HEK293 (cell line): ENCODE results near the gene ZFAND3.

ENCODE experiments used
- CTCF ChIA-PET: fragments of 350-600 bp; formaldehyde crosslinking; extraction: SDS; loops from one replicate; lab custom pipeline; 2021; ENCODE audit warnings: antibody characterized with exemption; lab: Yijun Ruan, JAX
- POLR2A ChIA-PET: fragments of 300-600 bp; formaldehyde crosslinking; extraction: SDS; loops from one replicate; lab custom pipeline; 2020; ENCODE audit warnings: antibody characterized with exemption, inconsistent platforms; lab: Yijun Ruan, JAX
- H3K27ac ChIP-seq: fragments of 200-500 bp; sonication (Bioruptor generic); 2 replicates; pipeline ENCODE4 v1.5.1; 2014; ENCODE audit warnings: low read depth, low read length, control low read depth, inconsistent platforms; ENCODE audit errors: extremely low read depth
- H3K36me3 ChIP-seq, 2 experiments: fragments of 200-500 bp in 1 of 2; sonication (Bioruptor generic) in 1 of 2; 1 replicate in 1 of 2; 2 replicates in 1 of 2; pipeline ENCODE4 v1.5.1; 2014 to 2017; ENCODE audit warnings: inconsistent platforms in 2 of 2, low read length in 2 of 2; ENCODE audit not compliant: control insufficient read depth in 2 of 2, insufficient read depth in 1 of 2
- H3K4me1 ChIP-seq: fragments of 200-500 bp; sonication (Bioruptor generic); 2 replicates; pipeline ENCODE4 v1.5.1; 2014; ENCODE audit warnings: mild to moderate bottlenecking, low read length, inconsistent platforms; ENCODE audit not compliant: control insufficient read depth, insufficient read depth
- H3K4me3 ChIP-seq: 2 replicates; pipeline ENCODE4 v1.5.1; 2011; ENCODE audit warnings: low read depth, mild to moderate bottlenecking, control low read depth, low read length, moderate library complexity
- H3K9me3 ChIP-seq: fragments of 200-500 bp; sonication (Bioruptor generic); 2 replicates; pipeline ENCODE4 v1.5.1; 2014; ENCODE audit warnings: low read depth, low read length, inconsistent platforms; ENCODE audit not compliant: control insufficient read depth, insufficient read depth
- BCL11B ChIP-seq: fragments of 450-650 bp; formaldehyde crosslinking; IDR thresholded peaks from 2 replicates; pipeline ENCODE4 v1.5.1; 2016; ENCODE audit warnings: low read depth, missing biosample characterization, missing genetic modification characterization
- BCL6B ChIP-seq: fragments of 450-650 bp; formaldehyde crosslinking; IDR thresholded peaks from 2 replicates; pipeline ENCODE4 v1.5.1; 2017; ENCODE audit warnings: missing biosample characterization, missing genetic modification characterization
- GLIS1 ChIP-seq: fragments of 450-650 bp; formaldehyde crosslinking; IDR thresholded peaks from 2 replicates; pipeline ENCODE4 v1.5.1; 2016; ENCODE audit warnings: missing biosample characterization, missing genetic modification characterization
- HOXA7 ChIP-seq: sonication (generic); formaldehyde crosslinking; IDR thresholded peaks from 2 replicates; pipeline ENCODE4 v1.8.1; 2022; ENCODE audit warnings: missing genetic modification reagents, borderline replicate concordance
- KLF1 ChIP-seq: fragments of 450-650 bp; formaldehyde crosslinking; IDR thresholded peaks from 2 replicates; pipeline ENCODE4 v1.5.1; 2016; ENCODE audit warnings: missing biosample characterization, missing genetic modification characterization
- OSR2 ChIP-seq: fragments of 450-650 bp; formaldehyde crosslinking; IDR thresholded peaks from 2 replicates; pipeline ENCODE4 v1.5.1; 2016; ENCODE audit warnings: missing biosample characterization, missing genetic modification characterization
- PRDM1 ChIP-seq: fragments of 450-650 bp; formaldehyde crosslinking; IDR thresholded peaks from 2 replicates; pipeline ENCODE4; 2016; ENCODE audit warnings: missing biosample characterization, missing genetic modification characterization
- PRDM2 ChIP-seq: fragments of 450-650 bp; formaldehyde crosslinking; IDR thresholded peaks from 2 replicates; pipeline ENCODE4 v1.5.1; 2016; ENCODE audit warnings: missing biosample characterization, missing genetic modification characterization, borderline replicate concordance
- TRIM28 ChIP-seq: IDR thresholded peaks from 2 replicates; pipeline ENCODE4 v1.6.1; 2011; ENCODE audit warnings: low read length, control low read depth, borderline replicate concordance
- ZBTB17 ChIP-seq: fragments of 450-650 bp; formaldehyde crosslinking; IDR thresholded peaks from 2 replicates; pipeline ENCODE4 v1.5.1; 2016; ENCODE audit warnings: missing biosample characterization, missing genetic modification characterization
- ZNF174 ChIP-seq: fragments of 450-650 bp; formaldehyde crosslinking; IDR thresholded peaks from 2 replicates; pipeline ENCODE4 v1.5.0; 2017; ENCODE audit warnings: missing biosample characterization, mild to moderate bottlenecking, missing genetic modification characterization
- ZNF223 ChIP-seq: fragments of 450-650 bp; formaldehyde crosslinking; IDR thresholded peaks from 2 replicates; pipeline ENCODE4 v1.5.1; 2016; ENCODE audit warnings: missing biosample characterization, missing genetic modification characterization
- ZNF335 ChIP-seq: fragments of 450-650 bp; formaldehyde crosslinking; conservative IDR thresholded peaks from 2 replicates; pipeline ENCODE4 v1.5.1; 2016; ENCODE audit warnings: missing biosample characterization, missing genetic modification characterization
- ZNF423 ChIP-seq: fragments of 450-650 bp; formaldehyde crosslinking; IDR thresholded peaks from 2 replicates; pipeline ENCODE4 v1.5.1; 2016; ENCODE audit warnings: missing biosample characterization, missing genetic modification characterization
- ZNF426 ChIP-seq: fragments of 450-650 bp; formaldehyde crosslinking; IDR thresholded peaks from 2 replicates; pipeline ENCODE4 v1.5.1; 2017; ENCODE audit warnings: missing biosample characterization, missing genetic modification characterization, mild to moderate bottlenecking, inconsistent platforms, moderate library complexity
- ZNF558 ChIP-seq: fragments of 450-650 bp; formaldehyde crosslinking; IDR thresholded peaks from 2 replicates; pipeline ENCODE4 v1.5.1; 2016; ENCODE audit warnings: missing biosample characterization, missing genetic modification characterization
- ZNF585B ChIP-seq: fragments of 450-650 bp; formaldehyde crosslinking; IDR thresholded peaks from 2 replicates; pipeline ENCODE4 v1.5.1; 2016; ENCODE audit warnings: missing biosample characterization, missing genetic modification characterization
- ZNF624 ChIP-seq: fragments of 450-650 bp; formaldehyde crosslinking; IDR thresholded peaks from 2 replicates; pipeline ENCODE4 v1.5.1; 2017; ENCODE audit warnings: missing biosample characterization, missing genetic modification characterization
- ZSCAN30 ChIP-seq: fragments of 450-650 bp; IDR thresholded peaks from 2 replicates; pipeline ENCODE4 v1.5.1; 2018; ENCODE audit warnings: missing biosample characterization, mild to moderate bottlenecking, missing genetic modification characterization, moderate library complexity
- TF ChIP-seq, protein P1 (sequence below): fragments of 450-650 bp; formaldehyde crosslinking; IDR thresholded peaks from 2 replicates; pipeline ENCODE4 v1.5.1; 2016; ENCODE audit warnings: missing biosample characterization, missing genetic modification characterization
- TF ChIP-seq, protein P2 (sequence below): fragments of 450-650 bp; IDR thresholded peaks from 2 replicates; pipeline ENCODE4 v1.5.1; 2018; ENCODE audit warnings: missing biosample characterization, mild to moderate bottlenecking, missing genetic modification characterization

Gene ZFAND3

DNA sequence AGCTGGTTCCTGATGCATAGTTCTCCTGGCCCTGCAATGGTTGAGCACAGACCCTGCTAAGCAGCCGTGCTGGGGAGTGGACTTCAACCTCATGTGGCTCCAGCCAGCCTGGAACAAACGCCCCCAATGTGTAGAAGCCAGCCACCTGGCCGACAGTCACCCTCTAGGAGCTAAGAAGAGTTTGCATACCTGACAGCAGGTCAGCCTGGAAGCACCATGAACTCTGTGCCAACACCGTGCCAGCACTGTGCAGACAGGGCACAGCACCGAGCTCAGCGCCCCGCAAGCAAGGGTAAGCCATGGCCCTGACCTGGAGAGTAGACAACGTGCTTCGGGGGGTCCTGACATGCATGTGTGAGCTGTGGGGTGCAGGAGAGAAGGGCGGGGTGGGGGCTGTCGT, 356.3 kb downstream of the ZFAND3 start (continued):
- no peak for TF ChIP-seq HOXA7

DNA sequence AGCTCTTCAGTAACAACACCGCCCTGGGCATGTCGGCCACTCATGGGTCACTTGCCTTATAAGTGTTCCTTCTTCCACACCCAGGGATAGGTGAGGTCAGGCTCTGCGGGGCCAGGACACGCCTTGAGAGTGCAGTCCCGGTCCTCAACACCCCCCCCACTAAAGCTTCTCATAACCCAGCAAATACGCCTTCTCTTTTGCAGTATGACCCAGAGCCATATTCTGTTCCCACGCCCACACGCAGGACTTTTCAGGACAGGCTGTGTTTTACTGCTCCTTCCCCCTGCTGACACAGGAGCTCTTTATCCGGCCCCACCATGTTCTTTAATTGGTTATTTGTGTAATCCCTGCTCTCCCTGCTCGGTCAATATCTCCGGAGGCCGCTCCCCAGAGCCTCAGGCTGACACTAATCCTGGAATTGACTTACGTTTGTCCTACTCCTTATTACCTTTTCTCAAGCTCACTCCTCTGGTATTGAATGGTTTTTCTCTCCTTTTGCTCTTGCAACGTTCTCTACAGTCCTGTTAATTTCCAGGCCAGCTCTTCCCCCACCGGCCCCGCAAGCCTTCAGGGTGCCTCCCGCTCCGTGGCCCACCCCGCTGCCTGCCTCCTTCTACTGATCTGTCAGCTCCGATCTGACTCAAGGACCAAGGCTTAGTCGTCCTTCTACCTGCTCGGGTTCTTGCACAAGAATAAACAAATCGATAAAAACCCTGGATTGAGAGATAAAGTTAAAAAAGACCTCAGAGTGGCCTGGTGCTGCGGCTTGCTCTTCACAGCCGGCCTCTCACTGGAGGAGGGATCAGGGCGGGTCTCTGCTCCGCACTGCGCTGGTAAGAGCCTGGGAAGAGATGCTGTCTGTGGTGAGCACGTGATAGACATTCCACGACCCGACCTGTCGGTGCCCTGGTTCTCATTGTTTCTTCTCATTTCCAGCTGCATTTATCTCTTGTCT, 357.5 kb downstream of the ZFAND3 start:
- POLR2A ChIA-PET = no interaction called here
- CTCF ChIA-PET = interaction anchor here (1.0 to 1.1 kb wide), 3 partner anchors 9 to 393 kb away, joined by 3 to 5 read pairs (median 3); no protein-coding TSS in a partner anchor
- no peak for TF ChIP-seq PRDM2
- TF ChIP-seq ZBTB17 (tag by site-specific recombination) = peak; percentile 53
- no peak for TF ChIP-seq PRDM1 (tag by site-specific recombination)
- TF ChIP-seq BCL11B = no peak
- 0 out of 2 replicates have a peak, but pooled peaks have one; percentile 24 for TF ChIP-seq TRIM28
- no peak for TF ChIP-seq ZNF223 (tag by site-specific recombination)
- TF ChIP-seq, protein P1, sequence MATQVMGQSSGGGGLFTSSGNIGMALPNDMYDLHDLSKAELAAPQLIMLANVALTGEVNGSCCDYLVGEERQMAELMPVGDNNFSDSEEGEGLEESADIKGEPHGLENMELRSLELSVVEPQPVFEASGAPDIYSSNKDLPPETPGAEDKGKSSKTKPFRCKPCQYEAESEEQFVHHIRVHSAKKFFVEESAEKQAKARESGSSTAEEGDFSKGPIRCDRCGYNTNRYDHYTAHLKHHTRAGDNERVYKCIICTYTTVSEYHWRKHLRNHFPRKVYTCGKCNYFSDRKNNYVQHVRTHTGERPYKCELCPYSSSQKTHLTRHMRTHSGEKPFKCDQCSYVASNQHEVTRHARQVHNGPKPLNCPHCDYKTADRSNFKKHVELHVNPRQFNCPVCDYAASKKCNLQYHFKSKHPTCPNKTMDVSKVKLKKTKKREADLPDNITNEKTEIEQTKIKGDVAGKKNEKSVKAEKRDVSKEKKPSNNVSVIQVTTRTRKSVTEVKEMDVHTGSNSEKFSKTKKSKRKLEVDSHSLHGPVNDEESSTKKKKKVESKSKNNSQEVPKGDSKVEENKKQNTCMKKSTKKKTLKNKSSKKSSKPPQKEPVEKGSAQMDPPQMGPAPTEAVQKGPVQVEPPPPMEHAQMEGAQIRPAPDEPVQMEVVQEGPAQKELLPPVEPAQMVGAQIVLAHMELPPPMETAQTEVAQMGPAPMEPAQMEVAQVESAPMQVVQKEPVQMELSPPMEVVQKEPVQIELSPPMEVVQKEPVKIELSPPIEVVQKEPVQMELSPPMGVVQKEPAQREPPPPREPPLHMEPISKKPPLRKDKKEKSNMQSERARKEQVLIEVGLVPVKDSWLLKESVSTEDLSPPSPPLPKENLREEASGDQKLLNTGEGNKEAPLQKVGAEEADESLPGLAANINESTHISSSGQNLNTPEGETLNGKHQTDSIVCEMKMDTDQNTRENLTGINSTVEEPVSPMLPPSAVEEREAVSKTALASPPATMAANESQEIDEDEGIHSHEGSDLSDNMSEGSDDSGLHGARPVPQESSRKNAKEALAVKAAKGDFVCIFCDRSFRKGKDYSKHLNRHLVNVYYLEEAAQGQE (tag by site-specific recombination) = no peak
- TF ChIP-seq, protein P2, sequence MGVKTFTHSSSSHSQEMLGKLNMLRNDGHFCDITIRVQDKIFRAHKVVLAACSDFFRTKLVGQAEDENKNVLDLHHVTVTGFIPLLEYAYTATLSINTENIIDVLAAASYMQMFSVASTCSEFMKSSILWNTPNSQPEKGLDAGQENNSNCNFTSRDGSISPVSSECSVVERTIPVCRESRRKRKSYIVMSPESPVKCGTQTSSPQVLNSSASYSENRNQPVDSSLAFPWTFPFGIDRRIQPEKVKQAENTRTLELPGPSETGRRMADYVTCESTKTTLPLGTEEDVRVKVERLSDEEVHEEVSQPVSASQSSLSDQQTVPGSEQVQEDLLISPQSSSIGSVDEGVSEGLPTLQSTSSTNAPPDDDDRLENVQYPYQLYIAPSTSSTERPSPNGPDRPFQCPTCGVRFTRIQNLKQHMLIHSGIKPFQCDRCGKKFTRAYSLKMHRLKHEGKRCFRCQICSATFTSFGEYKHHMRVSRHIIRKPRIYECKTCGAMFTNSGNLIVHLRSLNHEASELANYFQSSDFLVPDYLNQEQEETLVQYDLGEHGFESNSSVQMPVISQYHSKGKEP (tag by site-specific recombination) = no peak
- 0 out of 2 replicates have a peak, but pooled peaks have one; percentile 19 for TF ChIP-seq OSR2
- peak; percentile 73 for TF ChIP-seq KLF1 (tag by site-specific recombination)
- TF ChIP-seq ZNF624 (tag by site-specific recombination) = no peak
- TF ChIP-seq HOXA7 = no peak
- no peak for TF ChIP-seq ZNF558 (tag by site-specific recombination)
- TF ChIP-seq ZNF335 (tag by site-specific recombination) = peak; percentile 59
- no peak for TF ChIP-seq ZSCAN30 (tag by site-specific recombination)
- no peak for TF ChIP-seq BCL6B (tag by site-specific recombination)
- no peak for TF ChIP-seq ZNF585B (tag by site-specific recombination)
- no peak for TF ChIP-seq ZNF426 (tag by site-specific recombination)
- no peak for TF ChIP-seq ZNF174 (tag by site-specific recombination)
- no peak for TF ChIP-seq ZNF423 (tag by site-specific recombination)
- TF ChIP-seq GLIS1 (tag by site-specific recombination) = peak; percentile 38; the same call in 1 of the 2 replicates

More for the DNA sequence above, 357.5 kb downstream of the ZFAND3 start:
- peaks cover 6% of the 10 kb centered on the region; the same call in 1 of the 2 replicates for H3K4me1 ChIP-seq
- no peaks in the 10 kb centered on the region for H3K9me3 ChIP-seq
- H3K36me3 ChIP-seq = no peaks in the 10 kb centered on the region
- 0 out of 2 replicates have a peak overlapping the region, but pooled peaks have one; percentile 19 for H3K27ac ChIP-seq
- no peak overlapping the region for H3K4me3 ChIP-seq
